Measurements from ENCODE around the gene NPSR1. TPM values are rescaled to one million over a fixed set of nuclear protein-coding genes. Genes with fewer than 3 reads are reported as not detected.
"Not testable (repeated sequence)": the region's sequence is repeated elsewhere in the genome, so short reads cannot be mapped to it uniquely, and the experiment has no call there.

NPSR1 gene
- total RNA-seq, 1 donor from 2014 or later, result not detected

GRCh38 chr7:34807548-34808340 is 149.7 kb downstream of the NPSR1 start:
- TF ChIP-seq, protein P1, sequence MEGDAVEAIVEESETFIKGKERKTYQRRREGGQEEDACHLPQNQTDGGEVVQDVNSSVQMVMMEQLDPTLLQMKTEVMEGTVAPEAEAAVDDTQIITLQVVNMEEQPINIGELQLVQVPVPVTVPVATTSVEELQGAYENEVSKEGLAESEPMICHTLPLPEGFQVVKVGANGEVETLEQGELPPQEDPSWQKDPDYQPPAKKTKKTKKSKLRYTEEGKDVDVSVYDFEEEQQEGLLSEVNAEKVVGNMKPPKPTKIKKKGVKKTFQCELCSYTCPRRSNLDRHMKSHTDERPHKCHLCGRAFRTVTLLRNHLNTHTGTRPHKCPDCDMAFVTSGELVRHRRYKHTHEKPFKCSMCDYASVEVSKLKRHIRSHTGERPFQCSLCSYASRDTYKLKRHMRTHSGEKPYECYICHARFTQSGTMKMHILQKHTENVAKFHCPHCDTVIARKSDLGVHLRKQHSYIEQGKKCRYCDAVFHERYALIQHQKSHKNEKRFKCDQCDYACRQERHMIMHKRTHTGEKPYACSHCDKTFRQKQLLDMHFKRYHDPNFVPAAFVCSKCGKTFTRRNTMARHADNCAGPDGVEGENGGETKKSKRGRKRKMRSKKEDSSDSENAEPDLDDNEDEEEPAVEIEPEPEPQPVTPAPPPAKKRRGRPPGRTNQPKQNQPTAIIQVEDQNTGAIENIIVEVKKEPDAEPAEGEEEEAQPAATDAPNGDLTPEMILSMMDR (conservative IDR thresholded peaks at IDR 0.05; ENCODE audit: low read depth, low read length), result no peak
- no peak for DNase-seq (ENCODE audit: low read depth)
- no peak overlapping the region for H3K4me3 ChIP-seq (ENCODE audit: low read depth, low read length)

DNA sequence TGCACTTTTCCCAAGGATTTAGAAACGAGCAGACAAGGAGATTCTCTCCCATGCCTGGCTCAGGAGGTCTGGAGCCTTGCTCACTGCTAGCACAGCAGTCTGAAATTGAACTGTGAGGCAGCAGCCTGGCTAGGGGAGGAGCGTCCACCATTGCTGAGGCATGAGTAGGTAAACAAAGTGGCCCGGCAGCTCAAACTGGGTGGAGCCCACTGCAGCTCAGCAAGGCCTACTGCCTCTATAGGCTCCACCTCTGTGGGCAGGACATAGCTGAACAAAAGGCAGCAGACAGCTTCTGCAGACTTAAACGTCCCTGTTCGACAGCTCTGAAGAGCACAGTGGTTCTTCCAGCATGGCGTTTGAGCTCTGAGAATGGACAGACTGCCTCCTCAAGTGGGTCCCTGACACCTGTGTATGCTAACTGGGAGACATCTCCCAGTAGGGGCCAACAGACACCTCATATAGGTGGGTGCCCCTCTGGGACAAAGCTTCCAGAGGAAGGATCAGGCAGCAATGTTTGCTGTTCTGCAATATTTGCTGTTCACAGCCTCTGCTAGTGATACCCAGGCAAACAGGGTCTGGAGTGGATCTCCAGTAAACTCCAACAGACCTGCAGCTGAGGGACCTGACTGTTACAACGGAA is 156.3 kb downstream of the NPSR1 start:
- not testable (repeated sequence) for DNase-seq (ENCODE audit: low read depth); H3K4me3 ChIP-seq (ENCODE audit: low read depth, low read length)

GRCh38 chr7:34821932-34822558 is 164.0 kb downstream of the NPSR1 start:
- H3K4me3 ChIP-seq (ENCODE audit: low read depth, low read length), result peak overlapping the region; percentile 24
- no peak for DNase-seq (ENCODE audit: low read depth)
- TF ChIP-seq, protein P1 (conservative IDR thresholded peaks at IDR 0.05; ENCODE audit: low read depth, low read length), result no peak

DNA sequence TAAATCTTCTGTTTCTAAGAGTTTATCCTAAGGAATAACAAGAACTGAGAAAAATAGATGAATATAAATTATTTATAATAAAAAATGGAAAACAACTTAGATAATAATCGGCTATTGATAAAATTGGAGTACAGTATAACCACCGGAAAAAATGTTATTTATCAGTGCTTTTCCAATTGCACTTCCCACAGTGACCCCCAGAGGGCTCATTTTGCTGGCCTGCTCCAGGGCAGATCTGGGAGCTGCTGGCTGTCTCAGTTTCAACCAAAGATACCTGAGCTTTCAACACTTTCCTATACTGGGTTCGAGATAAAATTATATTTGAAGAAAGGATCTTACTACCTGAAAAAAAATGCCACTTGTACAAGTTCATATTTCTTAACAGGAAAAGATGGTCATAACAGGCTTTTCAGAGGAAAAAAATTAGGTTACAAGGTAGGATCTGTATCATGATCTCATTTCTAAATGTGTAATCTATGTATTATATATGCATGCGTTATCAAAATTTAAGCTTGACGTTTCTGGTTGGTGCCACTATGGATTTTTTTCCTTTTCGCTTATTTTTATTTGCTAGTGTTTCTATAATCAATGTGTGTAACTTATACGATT is 165.7 kb downstream of the NPSR1 start:
- no peak overlapping the region for H3K4me3 ChIP-seq (ENCODE audit: low read depth, low read length)
- DNase-seq (ENCODE audit: low read depth), result no peak
- TF ChIP-seq, protein P1 (conservative IDR thresholded peaks at IDR 0.05; ENCODE audit: low read depth, low read length), result peak; percentile 94

GRCh38 chr7:34825221-34825620 is 167.2 kb downstream of the NPSR1 start:
- no peak overlapping the region for H3K4me3 ChIP-seq (ENCODE audit: low read depth, low read length)
- no peak for DNase-seq (ENCODE audit: low read depth)
- TF ChIP-seq, protein P1 (conservative IDR thresholded peaks at IDR 0.05; ENCODE audit: low read depth, low read length), result no peak

- no peak for DNase-seq (ENCODE audit: low read depth)
- H3K4me3 ChIP-seq (ENCODE audit: low read depth, low read length), result no peak overlapping the region
- TF ChIP-seq, protein P1 (conservative IDR thresholded peaks at IDR 0.05; ENCODE audit: low read depth, low read length), result no peak
Observed at GRCh38 chr7:34830390-34830789, 172.4 kb downstream of the NPSR1 start.

DNA sequence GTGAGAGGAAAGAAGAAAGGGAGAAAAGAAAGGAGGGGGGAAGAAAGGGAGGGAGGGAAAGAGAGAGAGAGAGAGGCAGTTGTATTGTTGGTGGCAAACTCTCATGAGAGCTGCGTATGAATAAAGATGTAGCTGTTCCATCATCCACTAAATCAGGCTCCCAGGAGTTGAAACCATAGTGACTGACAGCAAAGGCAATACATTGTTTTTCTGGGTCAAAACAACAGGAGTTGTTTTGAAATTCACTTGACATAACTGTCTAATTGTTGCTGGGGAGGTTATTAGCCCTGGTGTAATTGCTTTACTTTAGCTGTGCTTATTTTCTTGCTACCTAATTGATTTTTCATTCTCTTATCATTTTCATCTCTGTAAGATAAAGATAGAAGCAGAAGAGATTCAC is 173.4 kb downstream of the NPSR1 start:
- no peak overlapping the region for H3K4me3 ChIP-seq (ENCODE audit: low read depth, low read length)
- DNase-seq (ENCODE audit: low read depth), result no peak
- TF ChIP-seq, protein P1 (conservative IDR thresholded peaks at IDR 0.05; ENCODE audit: low read depth, low read length), result no peak
